ENCODE measurements around the gene GJB2.
"Not testable (repeated sequence)": the region's sequence is repeated elsewhere in the genome, so short reads cannot be mapped to it uniquely, and the experiment has no call there.

The GJB2 gene

DNA sequence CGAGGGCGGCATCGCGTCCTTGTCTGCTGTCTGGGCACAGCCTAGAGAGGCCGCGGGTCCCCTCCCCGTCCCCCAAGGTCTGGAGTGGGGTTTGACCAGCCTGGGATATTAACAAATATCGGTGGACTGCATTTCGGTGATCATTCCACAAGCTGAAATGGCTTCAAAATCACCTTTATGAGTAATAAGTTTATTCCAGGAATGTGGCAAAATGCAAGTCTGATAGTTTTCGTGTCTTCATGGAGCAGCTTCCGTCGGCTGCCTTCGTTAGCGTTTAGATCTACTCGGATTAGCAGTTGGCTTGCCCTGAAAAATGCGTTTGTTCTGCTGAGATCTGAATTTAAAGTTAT is 30.8 kb downstream of the GJB2 start:
- Histone ChIP-seq H3K4me3 (ENCODE audit: low read depth, low read length) (peak overlapping the region; percentile 70), H3K27me3 (ENCODE audit: control insufficient read depth, insufficient read depth, low read length) (peaks cover 75% of the 10 kb centered on the region)

DNA sequence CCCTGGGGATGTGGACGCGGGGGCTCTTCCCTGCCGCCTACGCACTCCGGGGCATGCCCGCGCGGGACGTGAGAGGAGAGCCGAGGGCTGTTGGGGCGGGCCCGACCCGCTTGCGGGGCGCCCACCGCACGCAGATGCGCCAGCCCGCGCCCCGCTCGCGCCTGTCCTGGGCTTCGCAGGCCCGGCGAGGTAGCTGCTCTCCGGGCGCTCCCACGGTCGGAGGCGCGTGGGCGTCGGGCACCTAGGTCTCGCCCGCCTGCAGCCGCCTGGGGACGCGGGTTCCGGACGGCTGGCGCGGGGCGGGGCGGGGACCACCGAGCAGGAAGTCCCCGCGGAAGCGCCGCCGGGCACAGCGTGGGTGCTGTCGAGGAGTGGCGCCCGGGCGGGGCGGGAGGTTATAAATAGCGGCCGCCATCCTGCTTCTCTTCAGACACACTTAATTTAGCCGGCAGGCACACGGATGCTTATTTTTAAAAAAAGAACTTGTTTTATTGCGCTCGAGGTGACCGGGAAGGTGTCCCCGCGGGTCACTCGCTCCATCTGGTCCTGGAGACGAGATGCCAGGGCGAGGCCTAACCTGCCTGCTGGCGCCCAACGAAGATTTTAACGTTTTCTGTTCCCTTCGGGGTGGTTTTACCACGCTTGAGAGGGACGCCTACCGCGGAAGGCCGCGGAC is 31.3 kb downstream of the GJB2 start:
- no peaks in the 10 kb centered on the region for H3K9me3 ChIP-seq (ENCODE audit: control insufficient read depth, insufficient read depth, low read depth, low read length)
- peaks cover 75% of the 10 kb centered on the region for H3K27me3 ChIP-seq (ENCODE audit: control insufficient read depth, insufficient read depth, low read length)
- no peaks in the 10 kb centered on the region for H3K36me3 ChIP-seq (ENCODE audit: control insufficient read depth, insufficient read depth, low read length)
- no peak overlapping the region for H3K27ac ChIP-seq (ENCODE audit: low read depth, low read length)
- H3K4me3 ChIP-seq (ENCODE audit: low read depth, low read length), result peak overlapping the region; percentile 70
- peaks cover 9% of the 10 kb centered on the region; the same call in 1 of the 2 replicates for H3K4me1 ChIP-seq (ENCODE audit: control insufficient read depth, insufficient read depth, low read length)
- no peak overlapping the region for H3K9ac ChIP-seq (ENCODE audit: low read length)

More for the DNA sequence above, 30.8 kb downstream of the GJB2 start:
- peaks cover 9% of the 10 kb centered on the region; the same call in 1 of the 2 replicates for H3K4me1 ChIP-seq (ENCODE audit: control insufficient read depth, insufficient read depth, low read length)
- no peaks in the 10 kb centered on the region for H3K9me3 ChIP-seq (ENCODE audit: control insufficient read depth, insufficient read depth, low read depth, low read length)
- H3K27ac ChIP-seq (ENCODE audit: low read depth, low read length), result no peak overlapping the region
- H3K9ac ChIP-seq (ENCODE audit: low read length), result no peak overlapping the region
- no peaks in the 10 kb centered on the region for H3K36me3 ChIP-seq (ENCODE audit: control insufficient read depth, insufficient read depth, low read length)

DNA sequence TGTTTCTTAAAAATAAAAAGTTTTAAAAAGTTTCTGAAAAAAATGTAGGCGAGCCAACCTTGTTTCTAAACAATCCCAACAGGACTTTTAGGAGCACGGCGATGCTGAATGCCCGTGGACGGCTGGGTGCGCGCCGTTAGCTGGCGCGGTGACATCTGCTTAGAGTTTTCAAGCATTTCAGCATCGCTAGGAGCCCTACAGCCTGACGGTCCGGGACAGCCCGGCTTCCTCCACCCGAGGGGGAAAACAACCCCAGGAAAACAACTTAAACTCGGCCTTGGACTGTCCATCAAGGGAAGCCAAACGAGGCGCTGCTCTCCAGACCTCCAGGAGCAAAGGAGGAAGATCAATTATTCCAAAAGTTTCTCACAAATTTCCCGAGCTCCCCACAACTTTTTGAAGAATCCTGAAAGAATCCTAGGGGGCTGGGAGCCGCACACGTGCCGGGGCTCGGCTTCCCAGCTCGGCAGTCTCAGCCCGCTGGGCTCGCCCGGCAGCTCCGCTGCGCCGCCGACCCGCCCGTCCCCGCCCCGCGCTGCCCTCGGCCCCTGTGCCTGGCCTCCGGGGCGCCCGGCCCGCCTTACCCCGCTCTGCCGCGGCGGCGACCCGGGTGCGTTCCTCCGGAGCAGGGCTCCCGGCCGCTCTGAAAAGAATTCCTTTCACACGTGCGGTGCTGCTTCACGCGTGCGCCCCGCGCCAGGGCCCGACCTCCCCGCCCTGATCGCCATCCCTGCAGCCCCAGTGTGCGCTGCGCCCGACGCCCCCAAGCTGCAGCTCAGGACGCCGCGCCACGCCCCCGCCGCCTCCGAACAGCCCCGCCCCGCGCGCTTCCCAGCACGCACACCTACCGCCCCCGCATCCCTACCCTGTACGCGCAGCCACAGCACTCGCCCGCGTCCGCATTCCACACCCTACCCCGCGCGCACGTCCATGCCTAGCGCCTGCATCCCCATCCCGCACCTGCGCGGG is 32.1 kb downstream of the GJB2 start, which contains the start of gene GJA3:
TSS of gene GJA3 (minus strand) at position 747 of the 969 bp plus-strand sequence. CDS start 17,764 bp downstream, outside the sequence.
- Histone ChIP-seq H3K9ac (ENCODE audit: low read length) (no peak within 1 kb of the TSS), H3K4me3 (ENCODE audit: low read depth, low read length) (peak within 1 kb of the TSS; percentile 70), H3K27ac (ENCODE audit: low read depth, low read length) (no peak within 1 kb of the TSS), H3K36me3 (ENCODE audit: control insufficient read depth, insufficient read depth, low read length) (no peaks in the 10 kb centered on the region), H3K4me1 (ENCODE audit: control insufficient read depth, insufficient read depth, low read length) (peaks cover 9% of the 10 kb centered on the region; the same call in 1 of the 2 replicates), H3K27me3 (ENCODE audit: control insufficient read depth, insufficient read depth, low read length) (peaks cover 69% of the 10 kb centered on the region), H3K9me3 (ENCODE audit: control insufficient read depth, insufficient read depth, low read depth, low read length) (no peaks in the 10 kb centered on the region)

DNA sequence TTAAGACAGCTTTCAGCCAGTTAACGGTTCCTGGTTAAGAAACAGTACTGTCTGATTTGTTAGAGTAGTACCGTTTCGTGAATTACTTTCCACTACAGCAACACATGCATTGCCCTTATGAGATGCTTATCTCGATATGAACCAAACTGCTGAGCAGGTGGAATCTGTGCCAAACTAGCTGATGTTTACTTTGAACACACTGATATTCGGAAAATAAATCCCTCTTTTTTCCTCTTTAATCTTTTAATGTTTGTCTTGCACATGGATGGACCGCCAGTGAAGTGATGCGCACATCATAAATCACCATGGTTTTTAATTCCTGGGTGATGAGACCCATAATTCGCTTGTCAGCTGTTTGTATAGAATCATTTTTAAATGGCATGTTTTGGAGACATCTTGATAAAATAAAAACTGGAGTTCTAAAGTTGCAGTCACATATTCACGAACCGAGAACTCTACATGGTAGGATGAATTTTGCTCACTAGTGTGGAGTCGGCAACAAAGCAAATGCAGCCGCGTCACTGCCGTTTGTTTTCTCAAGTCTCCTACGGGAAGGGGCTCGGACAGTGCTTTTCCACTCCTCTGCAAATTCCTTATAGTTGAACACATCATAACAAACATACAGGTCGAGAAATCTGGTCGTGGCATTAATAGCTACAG is 33.0 kb downstream of the GJB2 start:
- no peak overlapping the region for H3K9ac ChIP-seq (ENCODE audit: low read length)
- no peaks in the 10 kb centered on the region for H3K9me3 ChIP-seq (ENCODE audit: control insufficient read depth, insufficient read depth, low read depth, low read length)
- H3K27me3 ChIP-seq (ENCODE audit: control insufficient read depth, insufficient read depth, low read length), result peaks cover 69% of the 10 kb centered on the region
- H3K27ac ChIP-seq (ENCODE audit: low read depth, low read length), result no peak overlapping the region
- H3K36me3 ChIP-seq (ENCODE audit: control insufficient read depth, insufficient read depth, low read length), result no peaks in the 10 kb centered on the region
- peaks cover 9% of the 10 kb centered on the region; the same call in 1 of the 2 replicates for H3K4me1 ChIP-seq (ENCODE audit: control insufficient read depth, insufficient read depth, low read length)
- peak overlapping the region; percentile 70 for H3K4me3 ChIP-seq (ENCODE audit: low read depth, low read length)

DNA sequence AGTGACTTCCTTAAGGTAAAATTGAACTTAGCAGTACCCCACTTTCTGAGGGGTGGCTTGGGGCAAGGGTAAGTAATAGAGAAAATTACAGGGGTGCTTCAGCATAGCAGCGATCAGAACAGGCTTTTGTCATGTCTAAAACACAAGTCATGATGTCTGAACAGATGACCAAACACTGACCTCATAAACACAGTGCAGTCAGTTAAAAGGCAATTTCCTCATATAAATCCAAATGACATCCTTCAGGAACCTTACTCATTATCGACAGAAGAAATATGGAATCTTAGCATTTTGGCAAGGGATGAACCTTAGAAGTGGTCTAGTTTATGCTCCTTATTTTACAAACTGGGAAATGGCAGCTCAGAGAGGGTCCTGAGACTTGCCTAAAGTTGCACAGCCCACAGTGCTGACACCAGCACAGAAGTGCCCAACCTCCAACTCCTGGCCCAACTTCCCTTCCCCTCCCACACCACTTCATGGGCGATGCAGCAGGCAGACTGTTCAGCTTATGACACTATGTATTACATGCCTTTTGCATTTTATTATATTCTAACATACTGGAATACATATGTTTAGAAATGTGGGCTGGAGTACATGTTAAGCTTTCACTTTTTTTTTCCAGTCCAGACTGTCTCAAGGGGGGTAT is 35.5 kb downstream of the GJB2 start:
- Histone ChIP-seq H3K4me1 (ENCODE audit: control insufficient read depth, insufficient read depth, low read length) (peaks cover 9% of the 10 kb centered on the region; the same call in 1 of the 2 replicates), H3K27me3 (ENCODE audit: control insufficient read depth, insufficient read depth, low read length) (peaks cover 56% of the 10 kb centered on the region), H3K36me3 (ENCODE audit: control insufficient read depth, insufficient read depth, low read length) (no peaks in the 10 kb centered on the region), H3K9me3 (ENCODE audit: control insufficient read depth, insufficient read depth, low read depth, low read length) (no peaks in the 10 kb centered on the region), H3K9ac (ENCODE audit: low read length) (no peak overlapping the region), H3K27ac (ENCODE audit: low read depth, low read length) (no peak overlapping the region), H3K4me3 (ENCODE audit: low read depth, low read length) (no peak overlapping the region)

DNA sequence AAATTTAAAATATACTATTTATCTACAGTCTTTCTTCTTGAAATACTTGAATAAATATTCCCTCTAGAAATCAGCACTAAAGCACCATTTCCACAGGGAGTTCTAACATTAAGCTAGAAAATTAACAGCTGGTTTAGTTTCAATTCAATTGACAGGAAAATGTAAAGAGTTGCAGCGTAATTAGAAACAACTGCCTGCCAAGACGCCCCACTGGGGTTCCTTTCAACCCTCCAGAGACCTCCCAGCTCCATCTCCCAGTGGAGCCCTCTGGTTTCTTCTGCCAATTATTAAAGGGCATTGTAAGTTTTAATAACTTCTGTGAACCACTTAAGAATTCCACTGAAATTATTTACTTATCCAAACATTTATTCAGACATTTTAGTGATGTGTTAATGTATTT is 36.0 kb downstream of the GJB2 start:
- H3K27me3 ChIP-seq (ENCODE audit: control insufficient read depth, insufficient read depth, low read length), result peaks cover 50% of the 10 kb centered on the region
- no peak overlapping the region for H3K27ac ChIP-seq (ENCODE audit: low read depth, low read length)
- no peaks in the 10 kb centered on the region for H3K9me3 ChIP-seq (ENCODE audit: control insufficient read depth, insufficient read depth, low read depth, low read length)
- H3K4me1 ChIP-seq (ENCODE audit: control insufficient read depth, insufficient read depth, low read length), result peaks cover 5% of the 10 kb centered on the region; the same call in 1 of the 2 replicates
- no peak overlapping the region for H3K4me3 ChIP-seq (ENCODE audit: low read depth, low read length)
- no peak overlapping the region for H3K9ac ChIP-seq (ENCODE audit: low read length)
- H3K36me3 ChIP-seq (ENCODE audit: control insufficient read depth, insufficient read depth, low read length), result no peaks in the 10 kb centered on the region

DNA sequence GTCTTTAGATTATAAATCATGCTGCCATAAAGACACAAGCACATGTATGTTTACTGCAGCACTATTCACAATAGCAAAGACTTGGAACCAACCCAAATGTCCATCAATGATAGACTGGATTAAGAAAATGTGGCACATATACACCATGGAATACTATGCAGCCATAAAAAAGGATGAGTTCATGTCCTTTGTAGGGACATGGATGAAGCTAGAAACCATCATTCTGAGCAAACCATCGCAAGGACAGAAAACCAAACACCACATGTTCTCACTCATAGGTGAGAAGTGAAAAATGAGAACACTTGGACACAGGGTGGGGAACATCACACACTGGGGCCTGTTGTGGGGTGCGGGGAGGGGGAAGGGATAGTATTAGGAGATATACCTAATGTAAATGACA is 39.4 kb downstream of the GJB2 start:
- H3K9ac ChIP-seq (ENCODE audit: low read length); H3K9me3 ChIP-seq (ENCODE audit: control insufficient read depth, insufficient read depth, low read depth, low read length); H3K4me3 ChIP-seq (ENCODE audit: low read depth, low read length); H3K4me1 ChIP-seq (ENCODE audit: control insufficient read depth, insufficient read depth, low read length); H3K36me3 ChIP-seq (ENCODE audit: control insufficient read depth, insufficient read depth, low read length); H3K27ac ChIP-seq (ENCODE audit: low read depth, low read length): not testable (repeated sequence)
- peaks cover 16% of the 10 kb centered on the region for H3K27me3 ChIP-seq (ENCODE audit: control insufficient read depth, insufficient read depth, low read length)

DNA sequence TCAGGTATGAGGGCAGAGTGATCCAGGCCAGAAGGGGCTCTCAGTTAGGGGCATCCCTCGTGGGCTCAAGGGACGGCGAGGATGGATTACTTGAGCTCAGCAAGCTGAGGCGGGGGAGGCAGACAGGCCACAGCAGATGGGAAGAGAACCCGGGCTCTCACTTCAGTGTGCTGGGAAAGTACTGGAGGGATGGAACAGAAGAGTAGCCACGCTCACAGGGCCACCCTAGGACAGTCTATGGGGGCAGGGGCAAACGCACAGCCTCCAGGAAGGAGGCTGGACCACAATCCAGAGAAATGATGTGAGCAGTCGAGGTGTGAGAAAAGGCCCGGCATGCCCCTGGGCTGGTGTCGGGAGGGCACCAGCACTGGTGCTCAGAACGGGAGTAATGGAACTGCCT is 41.1 kb downstream of the GJB2 start:
- peaks cover 4% of the 10 kb centered on the region; the same call in 1 of the 2 replicates for H3K27me3 ChIP-seq (ENCODE audit: control insufficient read depth, insufficient read depth, low read length)
- no peaks in the 10 kb centered on the region for H3K4me1 ChIP-seq (ENCODE audit: control insufficient read depth, insufficient read depth, low read length)
- H3K4me3 ChIP-seq (ENCODE audit: low read depth, low read length), result no peak overlapping the region
- no peak overlapping the region for H3K27ac ChIP-seq (ENCODE audit: low read depth, low read length)
- no peaks in the 10 kb centered on the region for H3K36me3 ChIP-seq (ENCODE audit: control insufficient read depth, insufficient read depth, low read length)
- H3K9me3 ChIP-seq (ENCODE audit: control insufficient read depth, insufficient read depth, low read depth, low read length), result no peaks in the 10 kb centered on the region
- H3K9ac ChIP-seq (ENCODE audit: low read length), result no peak overlapping the region

DNA sequence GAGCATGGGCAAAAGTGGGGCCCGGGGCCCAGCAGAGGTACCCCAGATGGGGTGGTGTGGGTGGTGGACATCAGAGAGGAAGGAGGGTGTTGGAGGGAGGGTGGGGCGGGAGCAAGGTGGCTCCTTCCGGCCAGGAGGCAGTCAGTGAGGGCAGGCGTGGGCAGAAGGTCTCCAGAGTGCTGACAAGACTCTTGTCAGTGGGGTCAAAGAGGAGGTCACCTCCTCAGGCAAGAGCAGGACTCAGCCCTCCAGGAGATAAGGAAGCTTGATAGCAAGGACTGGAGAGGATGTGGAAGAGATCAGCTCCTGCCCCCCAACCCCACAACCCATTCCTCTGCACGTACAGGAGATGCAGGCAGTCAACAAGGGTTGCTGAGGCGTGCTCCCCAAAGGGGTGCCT is 41.7 kb downstream of the GJB2 start:
- H3K4me1 ChIP-seq (ENCODE audit: control insufficient read depth, insufficient read depth, low read length), result no peaks in the 10 kb centered on the region
- H3K4me3 ChIP-seq (ENCODE audit: low read depth, low read length), result no peak overlapping the region
- no peak overlapping the region for H3K27ac ChIP-seq (ENCODE audit: low read depth, low read length)
- no peaks in the 10 kb centered on the region for H3K36me3 ChIP-seq (ENCODE audit: control insufficient read depth, insufficient read depth, low read length)
- peaks cover 4% of the 10 kb centered on the region; the same call in 1 of the 2 replicates for H3K27me3 ChIP-seq (ENCODE audit: control insufficient read depth, insufficient read depth, low read length)
- no peak overlapping the region for H3K9ac ChIP-seq (ENCODE audit: low read length)
- no peaks in the 10 kb centered on the region for H3K9me3 ChIP-seq (ENCODE audit: control insufficient read depth, insufficient read depth, low read depth, low read length)

DNA sequence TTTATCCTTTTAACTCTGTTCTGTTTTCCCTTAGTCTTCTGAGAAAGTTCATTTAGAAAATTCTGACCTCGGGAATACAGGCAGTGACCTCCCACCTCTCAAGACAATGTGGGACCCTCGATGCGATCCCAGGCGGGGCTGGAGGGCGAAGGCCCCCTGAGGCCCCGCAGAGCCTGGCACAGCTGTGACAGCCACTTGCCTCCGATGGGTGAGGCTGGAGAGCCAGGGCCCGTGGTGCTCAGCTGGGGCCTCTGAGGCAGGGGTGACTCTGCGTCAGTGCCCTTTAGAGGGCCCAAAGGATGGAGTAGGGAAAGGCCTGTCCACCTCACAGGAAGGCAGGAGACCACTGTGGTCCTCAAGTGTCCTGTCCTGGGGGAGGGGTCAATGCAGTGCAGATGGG is 42.2 kb downstream of the GJB2 start:
- no peaks in the 10 kb centered on the region for H3K36me3 ChIP-seq (ENCODE audit: control insufficient read depth, insufficient read depth, low read length)
- no peak overlapping the region for H3K27ac ChIP-seq (ENCODE audit: low read depth, low read length)
- no peaks in the 10 kb centered on the region for H3K4me1 ChIP-seq (ENCODE audit: control insufficient read depth, insufficient read depth, low read length)
- no peak overlapping the region for H3K4me3 ChIP-seq (ENCODE audit: low read depth, low read length)
- H3K9ac ChIP-seq (ENCODE audit: low read length), result no peak overlapping the region
- no peaks in the 10 kb centered on the region for H3K9me3 ChIP-seq (ENCODE audit: control insufficient read depth, insufficient read depth, low read depth, low read length)
- peaks cover 4% of the 10 kb centered on the region; the same call in 1 of the 2 replicates for H3K27me3 ChIP-seq (ENCODE audit: control insufficient read depth, insufficient read depth, low read length)
